ENCODE measurements around the gene RPL26.

DNA sequence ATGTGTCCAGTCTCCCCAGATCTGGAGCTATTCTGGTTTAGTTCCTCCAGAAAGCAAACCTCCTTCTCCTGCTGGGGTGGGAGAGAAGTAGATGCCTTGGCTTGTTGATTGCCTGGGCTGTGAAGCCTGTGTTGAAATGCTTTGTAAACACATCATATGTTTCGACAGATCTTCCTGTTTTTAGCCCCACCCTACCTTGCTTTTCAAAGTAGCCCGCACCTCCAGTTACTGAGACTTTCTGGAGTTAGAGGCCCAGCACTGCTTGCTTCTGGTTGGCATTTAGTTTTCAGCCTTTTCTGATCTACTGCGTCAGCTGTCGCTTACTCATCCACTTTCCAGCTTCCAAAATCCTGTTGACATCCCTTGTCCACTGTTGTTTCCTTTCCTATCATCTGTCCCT lies 34.8 kb upstream of the RPL26 start:
- TF ChIP-seq, protein P1, sequence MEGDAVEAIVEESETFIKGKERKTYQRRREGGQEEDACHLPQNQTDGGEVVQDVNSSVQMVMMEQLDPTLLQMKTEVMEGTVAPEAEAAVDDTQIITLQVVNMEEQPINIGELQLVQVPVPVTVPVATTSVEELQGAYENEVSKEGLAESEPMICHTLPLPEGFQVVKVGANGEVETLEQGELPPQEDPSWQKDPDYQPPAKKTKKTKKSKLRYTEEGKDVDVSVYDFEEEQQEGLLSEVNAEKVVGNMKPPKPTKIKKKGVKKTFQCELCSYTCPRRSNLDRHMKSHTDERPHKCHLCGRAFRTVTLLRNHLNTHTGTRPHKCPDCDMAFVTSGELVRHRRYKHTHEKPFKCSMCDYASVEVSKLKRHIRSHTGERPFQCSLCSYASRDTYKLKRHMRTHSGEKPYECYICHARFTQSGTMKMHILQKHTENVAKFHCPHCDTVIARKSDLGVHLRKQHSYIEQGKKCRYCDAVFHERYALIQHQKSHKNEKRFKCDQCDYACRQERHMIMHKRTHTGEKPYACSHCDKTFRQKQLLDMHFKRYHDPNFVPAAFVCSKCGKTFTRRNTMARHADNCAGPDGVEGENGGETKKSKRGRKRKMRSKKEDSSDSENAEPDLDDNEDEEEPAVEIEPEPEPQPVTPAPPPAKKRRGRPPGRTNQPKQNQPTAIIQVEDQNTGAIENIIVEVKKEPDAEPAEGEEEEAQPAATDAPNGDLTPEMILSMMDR (IDR thresholded peaks at IDR 0.05; ENCODE audit: extremely low read depth in 1 of 2, insufficient read depth in 1 of 2, low read depth in 1 of 2, low read length in 2 of 2), result no peak
- no peak for TF ChIP-seq POLR2A (IDR thresholded peaks at IDR 0.05; ENCODE audit: low read depth, low read length)
- no peak for TF ChIP-seq POLR2AphosphoS5 (IDR thresholded peaks at IDR 0.05; ENCODE audit: insufficient read depth, low read depth, low read length)

All from endothelial cell of umbilical vein (primary cell).